Measurements from ENCODE around the gene BTNL8.
"Not testable (repeated sequence)": the region's sequence is repeated elsewhere in the genome, so short reads cannot be mapped to it uniquely, and the experiment has no call there.

Gene BTNL8

DNA sequence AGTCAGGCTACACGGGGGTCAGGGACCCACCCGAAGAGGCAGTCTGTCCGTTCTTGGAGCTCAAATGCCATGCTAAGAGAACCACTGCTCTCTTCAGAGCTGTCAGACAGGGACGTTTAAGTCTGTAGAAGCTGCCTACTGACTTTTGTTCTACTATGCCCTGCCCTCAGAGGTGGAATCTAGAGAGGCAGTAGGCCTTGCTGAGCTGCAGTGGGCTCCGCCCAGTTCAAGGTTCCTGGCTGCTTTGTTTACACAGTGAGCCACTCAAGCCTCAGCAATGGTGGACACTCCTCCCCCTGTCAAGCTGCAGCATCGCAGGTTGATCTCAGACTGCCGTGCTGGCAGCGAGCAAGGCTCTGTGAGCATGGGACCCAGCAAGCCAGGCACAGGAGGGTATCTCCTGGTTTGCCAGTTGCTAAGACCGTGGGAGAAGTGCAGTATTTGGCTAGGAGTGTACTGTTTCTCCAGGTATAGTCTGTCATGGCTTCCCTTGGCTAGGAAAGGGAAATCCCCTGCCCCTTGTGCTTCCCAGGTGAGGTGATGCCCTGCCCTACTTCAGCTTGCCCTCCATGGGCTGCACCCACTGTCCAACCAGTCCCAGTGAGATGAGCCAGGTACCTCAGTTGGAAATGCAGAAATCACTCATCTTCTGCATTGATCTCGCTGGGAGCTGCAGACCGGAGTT, 13.0 kb upstream of the BTNL8 start:
- not testable (repeated sequence) for DNase-seq

DNA sequence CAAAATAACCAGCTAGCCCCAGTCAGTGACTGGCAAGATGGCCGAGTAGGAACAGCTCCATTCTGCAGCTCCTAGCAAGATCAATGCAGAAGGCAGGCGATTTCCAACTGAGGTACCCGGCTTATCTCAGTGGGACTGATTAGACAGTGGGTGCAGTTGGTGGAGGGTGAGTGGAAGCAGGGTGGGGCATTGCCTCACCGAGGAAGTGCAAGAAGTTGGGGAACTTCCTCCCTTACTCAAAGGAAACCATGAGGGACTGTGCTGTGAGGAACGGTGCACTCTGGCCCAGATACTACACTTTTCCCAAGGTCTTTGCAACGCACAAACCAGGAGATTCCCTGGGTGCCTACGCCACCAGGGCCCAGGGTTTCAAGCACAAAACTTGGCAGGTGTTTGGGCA, 9.6 kb upstream of the BTNL8 start:
- DNase-seq: no peak

DNA sequence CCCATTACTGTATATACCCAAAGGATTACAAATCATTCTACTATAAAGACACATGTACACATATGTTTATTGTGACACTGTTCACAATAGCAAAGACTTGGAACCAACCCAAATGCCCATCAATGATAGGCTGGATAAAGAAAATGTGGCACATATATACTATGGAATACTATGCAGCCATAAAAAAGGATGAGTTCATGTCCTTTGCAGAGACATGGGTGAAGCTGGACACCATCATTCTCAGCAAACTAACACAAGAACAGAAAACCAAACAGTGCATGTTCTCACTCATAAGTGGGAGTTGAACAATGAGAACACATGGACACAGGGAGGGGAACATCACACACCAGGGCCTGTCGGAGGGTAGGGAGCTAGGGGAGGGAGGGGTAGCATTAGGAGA, 3.6 kb upstream of the BTNL8 start:
- not testable (repeated sequence) for DNase-seq

DNA sequence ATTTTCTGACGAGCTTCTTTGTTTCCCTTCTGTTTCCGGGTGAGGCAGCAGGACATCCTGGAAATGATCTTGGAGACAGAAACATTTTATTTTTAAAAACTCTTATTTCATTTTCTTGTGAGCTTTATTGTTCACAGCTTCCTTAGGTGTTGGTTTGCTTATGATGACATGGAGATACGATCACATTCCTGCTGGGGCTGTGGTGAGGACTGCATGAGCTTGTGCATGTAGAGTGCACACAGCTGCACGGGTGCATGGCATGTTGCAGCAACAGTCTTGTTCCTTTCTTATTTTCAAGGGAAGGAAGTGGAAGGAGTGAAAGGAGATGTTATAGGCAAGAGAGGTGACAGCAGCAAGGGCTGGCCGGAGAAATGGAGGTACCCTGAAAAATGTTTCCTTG, 1.2 kb downstream of the BTNL8 start:
- no peak for DNase-seq

- no peak for DNase-seq
Observed at GRCh38 chr5:180901319-180902009, 2.5 kb downstream of the BTNL8 start.

DNA sequence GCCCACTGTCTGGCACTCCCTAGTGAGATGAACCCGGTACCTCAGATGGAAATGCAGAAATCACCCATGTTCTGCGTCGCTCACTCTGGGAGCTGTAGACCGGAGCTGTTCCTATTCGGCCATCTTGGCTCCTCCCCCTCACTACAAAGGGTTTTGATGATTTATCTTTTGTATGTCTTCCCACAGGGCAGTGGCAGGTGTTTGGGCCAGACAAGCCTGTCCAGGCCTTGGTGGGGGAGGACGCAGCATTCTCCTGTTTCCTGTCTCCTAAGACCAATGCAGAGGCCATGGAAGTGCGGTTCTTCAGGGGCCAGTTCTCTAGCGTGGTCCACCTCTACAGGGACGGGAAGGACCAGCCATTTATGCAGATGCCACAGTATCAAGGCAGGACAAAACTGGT, 9.4 kb downstream of the BTNL8 start:
- DNase-seq: no peak

DNA sequence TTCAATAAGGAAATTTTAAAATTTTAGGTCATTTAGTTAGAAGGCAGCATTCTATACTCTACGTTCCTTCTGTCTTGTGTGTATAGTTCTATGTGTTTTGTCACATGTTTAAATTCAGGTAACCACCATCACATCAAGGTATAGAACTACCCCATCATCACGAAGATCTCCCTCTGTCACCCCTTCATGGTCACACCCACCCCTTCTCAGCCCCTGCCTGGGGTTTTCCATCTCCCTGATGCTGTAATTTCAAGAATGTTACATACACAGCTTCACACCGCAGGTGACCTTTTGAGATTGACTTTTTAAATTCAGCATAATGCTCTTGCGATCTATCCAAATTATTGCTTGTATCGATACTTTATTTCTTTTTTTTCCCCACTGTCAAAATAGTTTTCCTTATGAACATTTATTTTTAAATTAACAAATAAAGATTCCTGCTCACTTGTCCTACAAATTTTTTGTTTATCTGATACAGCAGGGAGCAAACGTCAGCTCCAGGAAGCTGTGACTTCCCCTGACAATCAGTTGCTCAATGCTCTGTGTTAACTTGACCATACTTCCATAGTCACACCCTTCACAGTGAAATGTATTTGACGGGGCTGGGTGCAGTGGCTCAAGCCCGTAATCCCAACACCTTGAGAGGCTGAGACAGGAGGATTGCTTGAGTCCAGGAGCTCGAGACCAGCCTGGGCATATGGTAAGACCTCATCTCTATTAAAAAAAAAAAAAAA, 10.2 kb downstream of the BTNL8 start:
- no peak for DNase-seq

- DNase-seq: no peak
Observed at GRCh38 chr5:180909782-180910181, 10.8 kb downstream of the BTNL8 start.

- DNase-seq: no peak
Observed at GRCh38 chr5:180910182-180910581, 11.2 kb downstream of the BTNL8 start.

DNA sequence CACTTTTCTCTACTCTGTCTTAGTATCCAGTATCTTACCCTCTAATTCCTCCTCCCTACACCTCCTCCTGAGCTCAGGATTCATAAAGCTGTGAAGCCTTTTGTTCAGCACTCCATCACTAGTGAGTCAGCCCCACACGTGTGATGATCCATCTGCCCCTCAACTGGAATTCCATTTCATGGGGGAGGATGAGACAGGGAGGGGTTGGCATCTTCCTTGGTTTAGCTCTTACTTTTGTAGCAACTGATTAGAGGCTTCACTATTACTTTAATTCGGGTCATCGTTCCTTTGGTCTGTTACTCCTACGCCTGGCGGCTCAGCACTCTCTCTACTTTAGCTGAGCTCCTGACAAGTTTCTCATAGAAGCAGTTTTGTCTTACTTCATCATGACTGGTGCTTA, 11.8 kb downstream of the BTNL8 start:
- no peak for DNase-seq

DNA sequence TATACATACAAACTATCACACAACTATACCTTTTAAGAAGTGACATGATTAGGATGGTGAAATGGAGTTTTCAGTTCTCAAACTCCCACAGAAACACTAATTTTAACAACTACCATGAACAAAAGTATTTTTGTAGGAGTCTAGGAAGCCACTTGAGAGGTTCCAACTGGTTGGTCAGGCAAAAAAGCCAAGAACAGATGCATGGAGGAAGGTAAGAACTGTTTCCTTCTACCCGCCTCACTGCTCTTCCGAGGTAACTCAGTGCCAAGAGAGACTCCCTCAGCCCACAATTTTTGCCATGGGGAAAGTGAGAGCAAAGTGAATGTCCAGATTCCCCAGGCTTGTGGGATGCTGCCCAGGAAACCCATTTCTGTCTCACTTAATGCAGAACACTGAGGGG, 15.7 kb downstream of the BTNL8 start:
- DNase-seq: no peak

GRCh38 chr5:180915924-180916323, 17.0 kb downstream of the BTNL8 start:
- no peak for DNase-seq

DNA sequence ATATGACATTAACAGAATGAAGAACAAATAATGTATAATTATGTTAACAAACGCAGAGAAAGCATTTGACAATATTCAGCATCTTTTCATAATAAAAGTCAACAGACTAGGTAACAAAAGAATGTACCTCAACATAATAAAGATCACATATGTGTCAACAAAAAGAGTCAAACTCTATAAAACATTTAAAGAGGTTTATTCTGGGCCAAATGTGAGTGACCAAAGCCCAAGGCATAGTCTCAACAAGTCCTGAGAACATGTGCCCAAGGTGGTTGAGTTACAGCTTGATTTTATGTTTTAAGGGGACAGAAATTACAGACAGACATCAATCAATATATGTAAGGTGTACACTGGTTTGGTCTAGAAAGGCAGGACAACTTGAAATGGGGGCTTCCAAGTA, 19.4 kb downstream of the BTNL8 start:
- no peak for DNase-seq

DNA sequence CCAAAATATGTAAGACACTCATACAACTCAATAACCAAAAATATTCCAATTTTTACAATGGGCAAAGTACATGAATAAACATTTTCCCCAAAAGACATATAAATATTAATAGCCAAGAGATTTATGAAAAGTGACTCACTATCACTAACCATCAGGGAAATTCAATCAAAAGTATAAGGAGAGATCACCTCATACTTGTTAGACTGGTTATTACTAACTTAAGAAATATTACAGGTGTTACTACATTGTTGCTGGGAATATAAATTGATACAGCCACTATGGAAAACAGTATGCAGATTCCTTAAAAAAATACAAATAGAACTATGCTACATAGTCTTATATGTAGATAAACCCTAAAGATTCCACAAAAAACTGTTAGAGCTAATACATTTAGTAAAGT, 21.8 kb downstream of the BTNL8 start:
- no peak for DNase-seq

DNA sequence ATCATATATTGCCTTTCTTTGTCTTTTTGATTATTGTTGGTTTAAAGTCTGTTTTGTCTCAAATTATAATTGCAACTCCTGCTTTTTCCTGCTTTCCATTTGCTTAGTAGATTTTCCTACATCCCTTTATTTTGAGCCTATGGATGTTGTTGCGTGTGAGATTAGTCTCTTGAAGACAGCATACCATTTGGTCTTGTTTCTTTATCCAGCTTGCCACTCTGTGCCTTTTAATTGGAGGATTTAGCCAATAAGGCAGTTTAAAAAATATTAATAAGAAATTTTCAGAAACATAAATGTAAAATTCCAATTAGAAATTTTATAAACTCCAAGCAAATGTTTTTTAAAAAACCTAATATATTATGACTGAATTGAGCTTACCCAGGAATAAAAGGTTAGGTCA, 24.0 kb downstream of the BTNL8 start:
- DNase-seq: no peak

GRCh38 chr5:180932660-180933059, 33.7 kb downstream of the BTNL8 start:
- DNase-seq: no peak

- no peak for DNase-seq
Observed at GRCh38 chr5:180935203-180935602, 36.2 kb downstream of the BTNL8 start.

- DNase-seq: no peak
Observed at GRCh38 chr5:180938294-180938693, 39.3 kb downstream of the BTNL8 start.

GRCh38 chr5:180950291-180950949, 51.5 kb downstream of the BTNL8 start:
- DNase-seq: no peak

DNA sequence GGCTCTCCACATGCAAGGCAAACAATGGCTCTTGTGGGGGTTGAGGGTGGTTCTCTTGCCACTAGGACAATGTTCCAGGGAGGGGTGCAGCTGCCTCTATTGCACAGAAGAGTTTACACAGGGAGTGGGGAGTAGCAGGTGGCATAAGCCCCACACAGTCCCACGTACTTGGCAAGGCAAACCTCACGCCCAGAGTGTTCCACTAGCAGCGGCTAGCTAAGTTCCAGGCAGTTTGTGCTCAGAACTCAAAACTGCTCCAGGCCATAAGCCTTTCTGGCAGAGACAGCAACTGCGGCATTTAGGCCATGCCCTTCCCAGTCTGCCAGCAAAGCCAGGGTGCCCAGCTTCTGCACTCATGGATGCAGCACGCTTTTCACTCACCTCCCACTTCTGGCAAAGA, 60.7 kb downstream of the BTNL8 start:
- DNase-seq: no peak

DNA sequence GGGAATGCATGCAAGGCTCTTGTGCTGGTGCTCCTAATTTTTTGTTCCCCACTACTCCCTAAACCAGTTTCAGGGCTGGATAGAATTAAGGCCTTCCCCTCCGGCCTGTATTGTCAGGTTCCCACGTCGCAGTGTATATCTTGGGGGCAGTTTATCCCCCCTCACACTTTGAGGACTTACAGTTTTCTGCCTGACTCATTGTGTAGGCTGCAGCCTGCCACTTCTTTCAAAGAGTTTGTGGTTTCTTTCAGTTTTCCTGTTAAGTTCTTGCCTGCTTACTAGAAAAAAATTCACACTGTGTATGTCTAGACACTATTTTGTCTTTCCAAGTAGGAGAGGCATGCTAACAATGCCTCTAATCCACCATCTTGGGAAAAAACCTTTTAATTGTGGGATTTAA, 61.2 kb downstream of the BTNL8 start:
- DNase-seq: no peak

DNA sequence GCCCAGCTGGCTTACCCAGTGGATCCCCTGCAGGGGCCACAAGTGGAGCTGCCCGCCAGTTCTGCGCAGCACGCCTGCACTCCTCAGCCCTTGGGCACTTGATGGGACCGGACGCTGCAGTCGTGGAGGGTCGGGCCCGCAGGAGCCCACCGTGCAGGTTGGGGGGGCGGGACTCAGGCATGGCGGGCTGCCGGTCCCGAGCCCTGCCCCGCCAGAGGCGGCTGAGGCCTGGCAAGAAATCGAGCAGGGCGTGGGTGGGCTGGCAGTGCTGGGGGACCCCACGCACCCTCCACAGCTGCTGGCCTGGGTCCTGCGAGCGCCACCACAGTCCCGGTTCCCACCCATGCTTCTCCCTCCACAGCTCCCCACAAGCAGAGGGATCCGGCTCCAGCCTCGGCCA, 70.4 kb downstream of the BTNL8 start:
- DNase-seq: no peak

GRCh38 chr5:180970336-180970735, 71.4 kb downstream of the BTNL8 start:
- no peak for DNase-seq

DNA sequence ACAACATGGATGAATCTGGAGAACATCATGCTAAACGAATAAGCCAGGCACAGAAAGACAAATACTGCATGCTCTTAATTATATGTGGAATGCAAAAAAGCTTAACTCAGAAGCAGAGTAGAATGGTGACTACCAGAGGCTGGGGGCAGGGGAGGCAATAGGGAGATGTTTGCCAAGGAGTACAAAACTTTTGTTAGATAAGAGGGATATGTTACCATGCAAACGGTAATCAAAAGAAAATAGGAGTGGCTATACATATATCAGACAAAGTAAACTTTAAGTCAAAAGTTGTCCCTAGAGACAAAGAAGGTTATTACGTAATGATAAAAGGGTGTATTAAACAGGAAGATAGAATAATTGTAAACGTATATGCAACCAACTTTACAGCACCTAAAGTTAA, 71.9 kb downstream of the BTNL8 start:
- DNase-seq: no peak

All from OCI-M1 (cell line).